GM21381 (cell line): ENCODE data around the gene SLC6A19.

Source experiments
- ATAC-seq: cut with Tn5 transposase; IDR thresholded peaks from one replicate; pipeline ENCODE4 v1.9.1; 2021; ENCODE audit warnings: mild to moderate bottlenecking, moderate library complexity; ENCODE audit not compliant: unreplicated experiment

Gene SLC6A19

GRCh38 chr5:1208221-1208742, 6.9 kb downstream of the SLC6A19 start:
- ATAC-seq: no peak

- no peak for ATAC-seq
Measured at GRCh38 chr5:1208743-1209488, 7.5 kb downstream of the SLC6A19 start.

GRCh38 chr5:1209489-1209852, 8.1 kb downstream of the SLC6A19 start:
- ATAC-seq: no peak

- ATAC-seq: no peak
Measured at GRCh38 chr5:1209896-1210776, 8.7 kb downstream of the SLC6A19 start.

GRCh38 chr5:1210832-1211251, 9.4 kb downstream of the SLC6A19 start:
- no peak for ATAC-seq

- no peak for ATAC-seq
Measured at GRCh38 chr5:1211701-1212100, 10.3 kb downstream of the SLC6A19 start.

GRCh38 chr5:1212271-1212670, 10.9 kb downstream of the SLC6A19 start:
- no peak for ATAC-seq

GRCh38 chr5:1212881-1213280, 11.5 kb downstream of the SLC6A19 start:
- ATAC-seq: no peak

GRCh38 chr5:1213508-1214162, 12.2 kb downstream of the SLC6A19 start:
- no peak for ATAC-seq

GRCh38 chr5:1214163-1214935, 13.0 kb downstream of the SLC6A19 start:
- ATAC-seq: no peak

GRCh38 chr5:1214936-1215220, 13.5 kb downstream of the SLC6A19 start:
- ATAC-seq: no peak

- no peak for ATAC-seq
Measured at GRCh38 chr5:1215320-1216096, 14.1 kb downstream of the SLC6A19 start.

GRCh38 chr5:1216211-1216917, 15.0 kb downstream of the SLC6A19 start:
- ATAC-seq: no peak

GRCh38 chr5:1216918-1217295, 15.5 kb downstream of the SLC6A19 start:
- no peak for ATAC-seq

GRCh38 chr5:1217596-1218206, 16.3 kb downstream of the SLC6A19 start:
- no peak for ATAC-seq

- ATAC-seq: no peak
Measured at GRCh38 chr5:1218351-1219080, 17.1 kb downstream of the SLC6A19 start.

- ATAC-seq: no peak
Measured at GRCh38 chr5:1219098-1219767, 17.8 kb downstream of the SLC6A19 start.

GRCh38 chr5:1219768-1220100, 18.3 kb downstream of the SLC6A19 start:
- no peak for ATAC-seq
